ENCODE data around the gene GRIK1. TPM values are rescaled to one million over a fixed set of nuclear protein-coding genes. Genes with fewer than 3 reads are reported as not detected.

Gene GRIK1
- total RNA-seq, 2 experiments from 2014 or later, result not detected

- Mint-ChIP-seq H3K4me3 (no peak overlapping the region), H3K27me3 (peaks cover 6% of the 10 kb centered on the region), H3K4me1 (ENCODE audit: low read depth) (no peaks in the 10 kb centered on the region), H3K9me3 (no peaks in the 10 kb centered on the region), H3K36me3 (ENCODE audit: low read depth) (no peaks in the 10 kb centered on the region), H3K27ac (no peak overlapping the region)
- no peak for DNase-seq
- POLR2A ChIA-PET, result no interaction called here
- TF ChIP-seq, protein P1, sequence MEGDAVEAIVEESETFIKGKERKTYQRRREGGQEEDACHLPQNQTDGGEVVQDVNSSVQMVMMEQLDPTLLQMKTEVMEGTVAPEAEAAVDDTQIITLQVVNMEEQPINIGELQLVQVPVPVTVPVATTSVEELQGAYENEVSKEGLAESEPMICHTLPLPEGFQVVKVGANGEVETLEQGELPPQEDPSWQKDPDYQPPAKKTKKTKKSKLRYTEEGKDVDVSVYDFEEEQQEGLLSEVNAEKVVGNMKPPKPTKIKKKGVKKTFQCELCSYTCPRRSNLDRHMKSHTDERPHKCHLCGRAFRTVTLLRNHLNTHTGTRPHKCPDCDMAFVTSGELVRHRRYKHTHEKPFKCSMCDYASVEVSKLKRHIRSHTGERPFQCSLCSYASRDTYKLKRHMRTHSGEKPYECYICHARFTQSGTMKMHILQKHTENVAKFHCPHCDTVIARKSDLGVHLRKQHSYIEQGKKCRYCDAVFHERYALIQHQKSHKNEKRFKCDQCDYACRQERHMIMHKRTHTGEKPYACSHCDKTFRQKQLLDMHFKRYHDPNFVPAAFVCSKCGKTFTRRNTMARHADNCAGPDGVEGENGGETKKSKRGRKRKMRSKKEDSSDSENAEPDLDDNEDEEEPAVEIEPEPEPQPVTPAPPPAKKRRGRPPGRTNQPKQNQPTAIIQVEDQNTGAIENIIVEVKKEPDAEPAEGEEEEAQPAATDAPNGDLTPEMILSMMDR (IDR thresholded peaks at IDR 0.05), result no peak
- CTCF ChIA-PET, result interaction anchor here (0.8 to 1.0 kb wide), 2 partner anchors 18 to 21 kb away, joined by 3 read pairs; no protein-coding TSS in a partner anchor
- no peak for ATAC-seq
- intact Hi-C loops (cut with micrococcal nuclease), result no loop called here
These were observed 177.2 kb downstream of the GRIK1 start for GRCh38 chr21:29762570-29763082.

DNA sequence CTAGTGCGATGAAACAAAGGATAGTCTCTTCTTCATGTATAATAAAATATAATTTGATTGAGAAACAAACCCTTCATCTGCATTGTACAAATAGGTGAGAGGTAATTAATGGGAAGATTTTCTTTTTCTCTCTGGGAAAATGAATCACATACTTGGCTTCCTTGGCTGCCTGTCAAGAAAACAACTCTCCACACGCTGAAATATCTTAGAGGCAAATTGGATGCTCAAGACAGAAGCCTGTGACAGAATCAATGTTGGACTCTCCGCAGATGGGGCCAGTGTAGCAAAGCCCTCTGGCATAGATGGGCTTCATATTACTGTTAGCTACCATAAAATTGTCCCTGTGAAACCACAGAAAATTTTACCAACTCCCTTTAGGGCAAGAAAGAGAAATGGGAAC is 186.6 kb downstream of the GRIK1 start:
- ChIA-PET CTCF (no interaction called here), POLR2A (no interaction called here)
- Mint-ChIP-seq H3K4me1 (ENCODE audit: low read depth) (no peaks in the 10 kb centered on the region), H3K27me3 (peaks cover 1% of the 10 kb centered on the region), H3K27ac (no peak overlapping the region), H3K9me3 (no peaks in the 10 kb centered on the region), H3K4me3 (no peak overlapping the region), H3K36me3 (ENCODE audit: low read depth) (no peaks in the 10 kb centered on the region)
- ATAC-seq (no peak), DNase-seq (no peak)
- TF ChIP-seq, protein P1 (IDR thresholded peaks at IDR 0.05), result no peak
- intact Hi-C loops (cut with micrococcal nuclease), result no loop called here

GRCh38 chr21:29751473-29752185 is 188.2 kb downstream of the GRIK1 start:
- no peak for DNase-seq
- ATAC-seq, result no peak
- Mint-ChIP-seq H3K27me3 (peaks cover 1% of the 10 kb centered on the region), H3K36me3 (ENCODE audit: low read depth) (no peaks in the 10 kb centered on the region), H3K9me3 (no peaks in the 10 kb centered on the region), H3K27ac (no peak overlapping the region), H3K4me1 (ENCODE audit: low read depth) (no peaks in the 10 kb centered on the region), H3K4me3 (no peak overlapping the region)
- POLR2A ChIA-PET, result no interaction called here
- intact Hi-C loops (cut with micrococcal nuclease), result no loop called here
- CTCF ChIA-PET, result no interaction called here
- TF ChIP-seq, protein P1 (IDR thresholded peaks at IDR 0.05), result no peak

GRCh38 chr21:29749957-29750356 is 189.8 kb downstream of the GRIK1 start:
- intact Hi-C loops (cut with micrococcal nuclease), result no loop called here
- Mint-ChIP-seq H3K4me3 (no peak overlapping the region), H3K36me3 (ENCODE audit: low read depth) (no peaks in the 10 kb centered on the region), H3K27me3 (peaks cover 1% of the 10 kb centered on the region), H3K27ac (no peak overlapping the region), H3K4me1 (ENCODE audit: low read depth) (no peaks in the 10 kb centered on the region), H3K9me3 (no peaks in the 10 kb centered on the region)
- TF ChIP-seq, protein P1 (IDR thresholded peaks at IDR 0.05), result no peak
- ATAC-seq, result no peak
- DNase-seq, result no peak
- POLR2A ChIA-PET, result no interaction called here
- CTCF ChIA-PET, result no interaction called here

DNA sequence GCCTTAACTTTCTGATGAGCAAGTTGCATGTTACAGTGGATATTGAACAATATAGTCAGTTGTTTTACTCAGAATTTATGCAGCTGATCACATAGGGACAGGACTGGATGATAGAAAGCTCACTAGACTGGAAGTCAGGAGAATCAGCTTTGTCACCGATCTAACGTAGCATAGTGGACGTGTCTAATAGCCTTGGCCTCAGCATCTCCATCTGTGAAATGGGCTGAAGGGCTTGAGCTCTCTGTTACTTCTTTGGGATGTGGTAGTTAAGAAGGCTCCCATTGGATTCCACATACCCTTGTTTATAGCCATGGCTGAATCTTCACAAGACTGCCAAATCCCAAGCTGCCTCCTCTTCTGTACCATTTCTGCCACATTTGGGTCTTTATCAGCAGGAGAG is 190.6 kb downstream of the GRIK1 start:
- CTCF ChIA-PET, result interaction anchor here (1.7 kb wide), 1 partner anchor 18 kb away, joined by 3 read pairs; no protein-coding TSS in a partner anchor
- no peaks in the 10 kb centered on the region for H3K9me3 Mint-ChIP-seq
- H3K27me3 Mint-ChIP-seq, result peaks cover 1% of the 10 kb centered on the region
- no peaks in the 10 kb centered on the region for H3K4me1 Mint-ChIP-seq (ENCODE audit: low read depth)
- intact Hi-C loops (cut with micrococcal nuclease), result no loop called here
- no peak for ATAC-seq
- TF ChIP-seq, protein P1 (IDR thresholded peaks at IDR 0.05), result no peak
- H3K27ac Mint-ChIP-seq, result no peak overlapping the region
- POLR2A ChIA-PET, result no interaction called here
- DNase-seq, result no peak
- no peak overlapping the region for H3K4me3 Mint-ChIP-seq
- no peaks in the 10 kb centered on the region for H3K36me3 Mint-ChIP-seq (ENCODE audit: low read depth)
